ENCODE measurements around the gene RPL3. TPM values are rescaled to one million over a fixed set of nuclear protein-coding genes. Genes with fewer than 3 reads are reported as not detected.
"Not testable (repeated sequence)": the region's sequence is repeated elsewhere in the genome, so short reads cannot be mapped to it uniquely, and the experiment has no call there.

The RPL3 gene
- total RNA-seq, 1 donor from 2014 or later: 2,149 TPM

DNA sequence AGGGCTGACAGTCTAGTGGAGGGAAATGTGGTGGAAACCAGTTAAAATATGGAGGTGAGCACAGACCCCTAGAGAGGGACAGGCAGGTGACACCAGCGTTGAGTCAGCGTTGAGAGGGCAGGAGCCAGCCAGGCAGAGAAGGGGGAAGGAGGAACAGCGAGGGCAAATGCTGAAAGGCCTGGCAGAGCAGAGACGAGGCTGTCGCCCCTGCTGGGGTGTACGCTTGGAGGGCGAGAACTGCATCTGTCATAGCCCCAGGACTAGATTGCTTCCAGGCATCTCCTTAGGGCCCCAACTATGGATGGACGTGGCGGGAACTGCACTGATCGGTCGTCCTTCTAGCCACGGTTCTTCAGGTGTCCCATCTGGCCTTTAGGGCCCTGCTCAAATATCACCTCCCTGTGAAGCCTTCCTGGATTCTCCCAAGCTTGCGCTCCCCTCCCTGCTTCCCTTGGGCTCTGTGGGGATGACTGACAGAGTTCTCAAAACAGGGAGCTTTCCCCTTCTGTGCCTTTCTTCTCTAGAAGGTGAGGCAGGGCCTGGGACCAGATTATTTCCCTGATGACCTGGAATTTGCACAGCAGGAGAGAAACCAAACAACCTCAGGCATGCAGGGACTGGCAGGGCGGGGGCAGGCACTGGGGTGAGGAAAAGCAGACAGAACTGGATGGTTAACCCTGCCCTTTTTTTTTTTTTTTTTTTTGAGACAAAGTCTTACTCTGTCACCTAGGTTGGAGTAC is 41.4 kb upstream of the RPL3 start:
- no peak overlapping the region for H3K27ac Mint-ChIP-seq (ENCODE audit: unreplicated experiment)
- peaks cover 3% of the 10 kb centered on the region for H3K36me3 Mint-ChIP-seq (ENCODE audit: low read depth, unreplicated experiment)
- peaks cover 3% of the 10 kb centered on the region for H3K4me1 Mint-ChIP-seq (ENCODE audit: unreplicated experiment)
- DNase-seq (ENCODE audit: low spot score): no peak
- H3K4me3 Mint-ChIP-seq (ENCODE audit: unreplicated experiment): no peak overlapping the region
- TF ChIP-seq, protein P1, sequence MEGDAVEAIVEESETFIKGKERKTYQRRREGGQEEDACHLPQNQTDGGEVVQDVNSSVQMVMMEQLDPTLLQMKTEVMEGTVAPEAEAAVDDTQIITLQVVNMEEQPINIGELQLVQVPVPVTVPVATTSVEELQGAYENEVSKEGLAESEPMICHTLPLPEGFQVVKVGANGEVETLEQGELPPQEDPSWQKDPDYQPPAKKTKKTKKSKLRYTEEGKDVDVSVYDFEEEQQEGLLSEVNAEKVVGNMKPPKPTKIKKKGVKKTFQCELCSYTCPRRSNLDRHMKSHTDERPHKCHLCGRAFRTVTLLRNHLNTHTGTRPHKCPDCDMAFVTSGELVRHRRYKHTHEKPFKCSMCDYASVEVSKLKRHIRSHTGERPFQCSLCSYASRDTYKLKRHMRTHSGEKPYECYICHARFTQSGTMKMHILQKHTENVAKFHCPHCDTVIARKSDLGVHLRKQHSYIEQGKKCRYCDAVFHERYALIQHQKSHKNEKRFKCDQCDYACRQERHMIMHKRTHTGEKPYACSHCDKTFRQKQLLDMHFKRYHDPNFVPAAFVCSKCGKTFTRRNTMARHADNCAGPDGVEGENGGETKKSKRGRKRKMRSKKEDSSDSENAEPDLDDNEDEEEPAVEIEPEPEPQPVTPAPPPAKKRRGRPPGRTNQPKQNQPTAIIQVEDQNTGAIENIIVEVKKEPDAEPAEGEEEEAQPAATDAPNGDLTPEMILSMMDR (IDR thresholded peaks at IDR 0.05; ENCODE audit: unreplicated experiment): no peak
- H3K27me3 Mint-ChIP-seq (ENCODE audit: unreplicated experiment): peaks cover 14% of the 10 kb centered on the region
- H3K9me3 Mint-ChIP-seq (ENCODE audit: unreplicated experiment): no peaks in the 10 kb centered on the region

DNA sequence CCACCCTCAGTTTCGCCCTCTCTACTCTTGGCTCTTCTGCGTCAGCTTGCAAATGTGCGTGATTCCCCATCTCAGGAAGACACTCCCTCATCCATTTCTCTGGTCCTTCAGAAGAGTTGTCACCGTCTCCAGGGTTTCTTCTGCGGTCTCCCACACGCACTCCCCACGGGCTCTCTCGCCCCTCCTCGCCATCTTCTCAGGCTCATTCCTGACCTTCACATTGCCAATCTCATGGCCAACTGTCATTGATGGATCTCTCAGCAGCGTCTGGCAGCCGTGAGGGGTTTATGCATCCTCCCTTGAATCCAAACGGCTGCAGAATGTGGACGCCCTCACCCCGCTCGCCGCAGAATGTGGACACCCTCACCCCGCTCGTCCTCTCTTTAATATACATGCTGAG is 40.8 kb upstream of the RPL3 start:
- TF ChIP-seq, protein P1 (IDR thresholded peaks at IDR 0.05; ENCODE audit: unreplicated experiment): no peak
- Mint-ChIP-seq H3K27me3 (ENCODE audit: unreplicated experiment) (peaks cover 16% of the 10 kb centered on the region), H3K4me1 (ENCODE audit: unreplicated experiment) (peaks cover 3% of the 10 kb centered on the region), H3K4me3 (ENCODE audit: unreplicated experiment) (no peak overlapping the region), H3K9me3 (ENCODE audit: unreplicated experiment) (no peaks in the 10 kb centered on the region), H3K27ac (ENCODE audit: unreplicated experiment) (no peak overlapping the region), H3K36me3 (ENCODE audit: low read depth, unreplicated experiment) (peaks cover 3% of the 10 kb centered on the region)
- DNase-seq (ENCODE audit: low spot score): no peak

DNA sequence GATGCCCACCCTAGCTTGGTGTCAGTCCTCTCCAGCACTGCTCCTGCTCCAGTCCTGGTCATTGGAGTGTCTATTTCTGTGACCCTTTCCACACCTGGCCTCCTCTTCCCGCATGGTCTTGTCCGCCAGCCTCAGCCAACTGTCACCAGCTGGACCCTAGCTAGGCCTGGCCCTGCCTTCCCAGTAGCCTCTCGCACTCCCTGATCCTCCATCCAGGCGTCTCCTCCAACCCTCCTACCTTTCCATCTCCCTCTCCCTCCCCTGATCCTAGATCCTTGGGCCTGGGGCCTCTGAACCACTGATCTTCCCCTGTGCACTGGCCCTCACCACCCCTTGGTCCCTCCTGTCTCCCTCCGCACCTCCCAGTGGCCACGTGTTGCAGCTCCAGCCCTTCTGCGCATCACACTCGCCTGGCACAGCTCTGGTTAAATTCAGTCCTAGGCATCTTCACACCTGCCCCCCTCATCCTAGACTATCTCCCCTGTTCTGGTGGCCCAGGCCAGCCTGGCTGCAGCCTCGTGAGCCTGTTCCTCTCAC is 40.3 kb upstream of the RPL3 start:
- no peak for DNase-seq (ENCODE audit: low spot score)
- Mint-ChIP-seq H3K9me3 (ENCODE audit: unreplicated experiment) (no peaks in the 10 kb centered on the region), H3K27ac (ENCODE audit: unreplicated experiment) (peak overlapping the region; percentile 72), H3K4me1 (ENCODE audit: unreplicated experiment) (peaks cover 3% of the 10 kb centered on the region), H3K4me3 (ENCODE audit: unreplicated experiment) (no peak overlapping the region), H3K27me3 (ENCODE audit: unreplicated experiment) (peaks cover 16% of the 10 kb centered on the region), H3K36me3 (ENCODE audit: low read depth, unreplicated experiment) (peaks cover 3% of the 10 kb centered on the region)
- TF ChIP-seq, protein P1 (IDR thresholded peaks at IDR 0.05; ENCODE audit: unreplicated experiment): no peak

DNA sequence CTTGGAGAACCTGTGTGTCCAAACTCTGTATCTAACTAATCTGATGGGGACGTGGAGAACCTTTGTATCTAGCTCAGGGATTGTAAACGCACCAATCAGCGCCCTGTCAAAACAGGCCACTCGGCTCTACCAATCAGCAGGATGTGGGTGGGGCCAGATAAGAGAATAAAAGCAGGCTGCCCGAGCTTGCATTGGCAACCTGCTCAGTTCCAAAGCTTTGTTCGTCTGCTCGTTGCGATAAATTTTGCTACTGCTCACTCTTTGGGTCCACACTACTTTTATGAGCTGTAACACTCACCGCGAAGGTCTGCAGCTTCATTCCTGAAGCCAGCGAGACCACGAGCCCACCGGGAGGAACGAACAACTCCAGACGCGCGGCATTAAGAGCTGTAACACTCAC is 38.8 kb upstream of the RPL3 start:
- H3K9me3 Mint-ChIP-seq (ENCODE audit: unreplicated experiment); H3K4me3 Mint-ChIP-seq (ENCODE audit: unreplicated experiment); H3K4me1 Mint-ChIP-seq (ENCODE audit: unreplicated experiment); H3K27ac Mint-ChIP-seq (ENCODE audit: unreplicated experiment); DNase-seq (ENCODE audit: low spot score); H3K36me3 Mint-ChIP-seq (ENCODE audit: low read depth, unreplicated experiment): not testable (repeated sequence)
- H3K27me3 Mint-ChIP-seq (ENCODE audit: unreplicated experiment): peaks cover 13% of the 10 kb centered on the region

DNA sequence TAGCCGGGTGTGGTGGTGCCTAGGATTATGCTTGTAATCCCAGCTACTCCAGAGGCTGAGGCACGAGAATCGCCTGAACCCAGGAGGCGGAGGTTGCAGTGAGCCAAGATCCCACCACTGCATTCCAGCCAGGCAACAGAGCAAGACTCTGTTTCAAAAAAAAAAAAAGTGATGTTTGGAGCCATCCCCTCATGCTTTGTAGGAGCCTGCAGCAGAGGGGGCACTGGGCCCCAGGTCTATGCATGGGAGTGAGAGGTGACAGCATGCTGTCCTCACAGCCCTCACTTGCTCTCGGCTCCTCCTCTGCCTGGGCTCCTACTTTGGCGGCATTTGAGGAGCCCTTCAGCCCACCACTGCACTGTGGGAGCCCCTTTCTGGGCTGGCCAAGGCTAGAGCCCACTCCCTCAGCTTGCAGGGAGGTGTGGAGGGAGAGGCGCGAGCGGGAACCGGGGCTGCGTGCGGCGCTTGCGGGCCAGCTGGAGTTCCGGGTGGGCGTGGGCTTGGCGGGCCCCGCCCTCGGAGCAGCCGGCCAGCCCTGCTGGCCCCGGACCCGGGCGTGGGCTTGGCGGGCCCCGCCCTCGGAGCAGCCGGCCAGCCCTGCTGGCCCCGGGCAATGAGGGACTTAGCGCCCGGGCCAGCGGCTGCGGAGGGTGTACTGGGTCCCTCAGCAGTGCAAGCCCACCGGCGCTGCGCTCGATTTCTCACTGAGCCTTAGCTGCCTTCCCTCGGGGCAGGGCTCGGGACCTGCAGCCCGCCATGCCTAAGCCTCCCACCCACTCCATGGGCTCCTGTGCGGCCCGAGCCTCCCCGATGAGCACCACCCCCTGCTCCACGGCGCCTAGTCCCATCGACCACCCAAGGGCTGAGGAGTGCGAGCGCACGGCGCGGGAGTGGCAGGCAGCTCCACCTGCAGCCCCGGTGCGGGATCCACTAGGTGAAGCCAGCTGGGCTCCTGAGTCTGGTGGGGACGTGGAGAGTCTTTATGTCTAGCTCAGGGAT is 38.0 kb upstream of the RPL3 start:
- H3K27me3 Mint-ChIP-seq (ENCODE audit: unreplicated experiment): peaks cover 11% of the 10 kb centered on the region
- not testable (repeated sequence) for H3K27ac Mint-ChIP-seq (ENCODE audit: unreplicated experiment); H3K36me3 Mint-ChIP-seq (ENCODE audit: low read depth, unreplicated experiment); H3K4me1 Mint-ChIP-seq (ENCODE audit: unreplicated experiment); H3K9me3 Mint-ChIP-seq (ENCODE audit: unreplicated experiment); H3K4me3 Mint-ChIP-seq (ENCODE audit: unreplicated experiment); DNase-seq (ENCODE audit: low spot score)

All from endothelial cell (in vitro differentiated cells).